Motor neuron (in vitro differentiated cells): ENCODE results near the gene ADCY7. TPM values are rescaled to one million over a fixed set of nuclear protein-coding genes. Genes with fewer than 3 reads are reported as not detected.
A peak's percentile ranks its signal among the peaks of the same experiment; 100 is the strongest.
"Not testable (repeated sequence)": the region's sequence is repeated elsewhere in the genome, so short reads cannot be mapped to it uniquely, and the experiment has no call there.

Source experiments
- ATAC-seq, 8 experiments: fragments of 200-7000 bp; cut with Tn5 transposase; replicated peaks in 6 of 8; 2 replicates each; pipeline ENCODE4 v1.8.0; 2021; ENCODE audit warnings: mild to moderate bottlenecking in 8 of 8, moderate library complexity in 8 of 8
- H3K27ac ChIP-seq, 2 donors: fragments of 250-450 bp; sonication (Bioruptor Pico); 2 replicates each; pipeline ENCODE4 v1.9.0; 2021; ENCODE audit warnings: antibody characterized with exemption in 2 of 2, mild to moderate bottlenecking in 2 of 2, moderate library complexity in 1 of 2
- H3K4me1 ChIP-seq, 2 donors: fragments of 250-450 bp; sonication (Bioruptor Pico); replicated peaks in 1 of 2; 2 replicates each; pipeline ENCODE4 v1.6.1; 2021; ENCODE audit warnings: antibody characterized with exemption in 2 of 2, mild to moderate bottlenecking in 2 of 2, moderate library complexity in 1 of 2
- H3K4me3 ChIP-seq, 5 donors: fragments of 250-450 bp; sonication (Bioruptor Pico); 2 replicates each; pipeline ENCODE4 v1.9.0; 2021; ENCODE audit warnings: antibody characterized with exemption in 5 of 5, mild to moderate bottlenecking in 5 of 5, moderate library complexity in 4 of 5
- WGBS, 10 experiments: fragments of 450-650 bp; shearing (Covaris generic); methylation state at CpG; one replicate each; pipeline ENCODE4 v1.0.0; 2022; 5-methylcytosine and 5-hydroxymethylcytosine counted together
- in situ Hi-C, 9 experiments: fragments of 400-800 bp; cut with MboI; loops; one replicate each; pipeline ENCODE4 v1.15.0; 2021; ENCODE audit warnings: low sequenced_read_pairs in 9 of 9, low pct_unique_long_range_greater_than_20kb in 2 of 9; ENCODE audit not compliant: unreplicated experiment in 9 of 9
- total RNA-seq, 8 experiments: library from RNA; unstranded; fragments of 300-600 nt; gene quantifications; 2 replicates each; pipeline versions ENCODE4 v1.2.3 to v1.2.4, GENCODE V29; 2022

Gene ADCY7
- 10 to 100 TPM in 2 of 8 experiments, 1 to 10 TPM in 6; 4.1 to 17.9 (median 7.5) TPM for total RNA-seq

DNA sequence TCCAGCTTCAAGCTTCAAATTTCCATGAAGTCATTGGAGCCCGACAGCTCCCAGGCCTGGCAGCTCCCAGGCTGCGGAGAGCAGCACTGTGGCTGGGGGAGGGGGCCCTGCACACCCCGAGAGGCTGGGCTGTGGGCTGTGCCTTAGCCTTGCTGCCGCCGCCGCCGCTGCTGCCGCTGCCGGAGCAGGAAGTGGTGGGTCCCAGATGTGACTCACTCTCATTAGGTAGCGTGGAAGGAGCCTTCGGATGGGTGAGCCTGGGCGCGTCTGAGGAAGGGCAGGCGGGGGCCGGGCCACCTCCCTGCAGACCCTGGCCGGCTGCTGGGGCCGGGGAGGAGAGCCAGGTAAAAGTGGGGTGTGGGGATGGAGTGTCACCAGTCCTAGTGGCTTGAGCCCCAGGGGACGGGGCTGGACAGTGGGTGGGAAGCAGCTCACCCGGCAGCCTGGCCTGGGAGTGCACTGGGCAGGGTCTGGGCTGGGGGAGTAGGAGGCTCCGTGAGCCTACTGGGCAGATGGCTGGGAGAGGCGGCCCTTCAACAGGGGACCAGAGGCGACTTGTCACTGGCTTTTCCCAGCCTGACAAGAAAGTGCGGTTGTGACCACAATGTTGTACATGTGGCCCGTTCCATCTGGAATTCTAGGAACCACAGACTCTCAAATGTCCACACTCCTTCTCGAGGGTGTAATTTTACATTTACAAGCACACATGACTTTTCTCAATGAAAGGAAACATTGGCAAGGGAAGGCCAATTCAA is at the start of gene ADCY7:
TSS of gene ADCY7 (plus strand) at position 215 of the 755 bp plus-strand sequence. CDS start 21,629 bp downstream, outside the sequence.
- in situ Hi-C loops: no loop called here
- Histone ChIP-seq H3K27ac (peak within 1 kb of the TSS; percentile 31 to 78), H3K4me1 (peaks cover 15 to 34% of the 10 kb centered on the region in 2 donors), H3K4me3 (peak within 1 kb of the TSS in 1 of 5 donors; percentile 16)
- WGBS, 10 experiments: 0 to 90% (median 20%) methylated on average over 1 to 9 of the region's 25 CpGs; no CpG with 5 or more reads in 3 of the 10 experiments
- ATAC-seq: peak; percentile 89 to 98 (median 96)

- no peaks in the 10 kb centered on the region for H3K4me1 ChIP-seq
- in situ Hi-C loops: loop anchor here in 2 of 9 experiments (25.0 kb wide), 3 partner anchors 107 to 443 kb away; partner anchors contain the start of gene CNEP1R1 (in 1 of the 2)
- WGBS, 10 experiments: 40 to 100% (median 93%) methylated on average over 1 to 4 of the region's 4 CpGs; no CpG with 5 or more reads in 2 of the 10 experiments
Observed at GRCh38 chr16:50219402-50219975, 46.9 kb upstream of the ADCY7 start.

GRCh38 chr16:50224286-50224685 is 42.1 kb upstream of the ADCY7 start:
- no peak overlapping the region for H3K27ac ChIP-seq
- in situ Hi-C loops: loop anchor here in 2 of 9 experiments (25.0 kb wide), 3 partner anchors 112 to 438 kb away; partner anchors contain the start of gene CNEP1R1 (in 1 of the 2)
- ATAC-seq: peak in 1 of 8 experiments; percentile 30
- H3K4me1 ChIP-seq: no peaks in the 10 kb centered on the region
- WGBS, 10 experiments: 67 to 100% (median 93%) methylated on average over 1 to 3 of the region's 3 CpGs; no CpG with 5 or more reads in 1 of the 10 experiments
- H3K4me3 ChIP-seq: no peak overlapping the region

More at GRCh38 chr16:50219402-50219975, 46.9 kb upstream of the ADCY7 start:
- Histone ChIP-seq H3K27ac (no peak overlapping the region), H3K4me3 (no peak overlapping the region)
- ATAC-seq: no peak

- peak in 2 of 8 experiments; percentile 83 to 85 for ATAC-seq
- no peak overlapping the region for H3K4me3 ChIP-seq
- H3K27ac ChIP-seq: no peak overlapping the region
- WGBS, 10 experiments: 0 to 100% (median 20%) methylated on average over 1 to 3 of the region's 3 CpGs; no CpG with 5 or more reads in 5 of the 10 experiments
- in situ Hi-C loops: no loop called here
- H3K4me1 ChIP-seq: no peaks in the 10 kb centered on the region
Observed at GRCh38 chr16:50227120-50227519, 39.2 kb upstream of the ADCY7 start.

DNA sequence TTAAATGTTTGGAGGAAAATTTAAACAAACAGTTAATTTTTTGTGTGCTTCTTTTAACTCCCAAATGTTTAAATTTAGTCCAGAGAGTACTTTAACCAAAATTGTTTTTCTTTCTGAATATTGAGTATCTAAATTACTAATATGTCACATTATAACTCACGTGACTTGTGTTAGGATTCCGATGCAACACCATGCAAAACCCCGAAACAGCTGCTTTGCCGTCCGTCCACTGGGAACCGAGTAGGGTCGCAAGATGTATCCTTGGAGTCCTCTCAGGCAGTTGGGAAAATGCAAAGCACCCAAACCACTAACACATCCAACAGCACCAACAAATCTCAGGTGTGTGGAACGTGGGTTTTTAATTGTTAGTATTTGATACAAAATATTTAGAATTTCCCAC is 38.7 kb upstream of the ADCY7 start:
- no peaks in the 10 kb centered on the region for H3K4me1 ChIP-seq
- 75 to 86% (median 83%) methylated on average over 4 to 8 of the region's 8 CpGs; no CpG with 5 or more reads in 3 of the 10 experiments for WGBS, 10 experiments
- no peak for ATAC-seq
- H3K4me3 ChIP-seq: no peak overlapping the region
- in situ Hi-C loops: no loop called here
- H3K27ac ChIP-seq: no peak overlapping the region

GRCh38 chr16:50228364-50228868 is 37.9 kb upstream of the ADCY7 start:
- Histone ChIP-seq H3K27ac (no peak overlapping the region), H3K4me1 (no peaks in the 10 kb centered on the region), H3K4me3 (no peak overlapping the region)
- in situ Hi-C loops: no loop called here
- WGBS, 10 experiments: 85 to 100% (median 97%) methylated on average over 1 to 4 of the region's 5 CpGs; no CpG with 5 or more reads in 2 of the 10 experiments
- ATAC-seq: peak in 2 of 8 experiments; percentile 52 to 62

GRCh38 chr16:50229149-50229726 is 37.1 kb upstream of the ADCY7 start:
- no peaks in the 10 kb centered on the region for H3K4me1 ChIP-seq
- no peak overlapping the region for H3K4me3 ChIP-seq
- peak in 2 of 8 experiments; percentile 58 to 99 for ATAC-seq
- in situ Hi-C loops: no loop called here
- H3K27ac ChIP-seq: no peak overlapping the region
- WGBS, 10 experiments: 80 to 100% (median 96%) methylated on average over 1 to 10 of the region's 10 CpGs; no CpG with 5 or more reads in 2 of the 10 experiments

- ATAC-seq: peak in 3 of 8 experiments; percentile 38 to 40 (median 39)
- in situ Hi-C loops: no loop called here
- Histone ChIP-seq H3K4me3 (no peak overlapping the region), H3K4me1 (no peaks in the 10 kb centered on the region), H3K27ac (no peak overlapping the region)
- WGBS, 10 experiments: 5 to 90% (median 66%) methylated on average over 2 to 5 of the region's 5 CpGs
Observed at GRCh38 chr16:50234771-50235556, 31.4 kb upstream of the ADCY7 start.

DNA sequence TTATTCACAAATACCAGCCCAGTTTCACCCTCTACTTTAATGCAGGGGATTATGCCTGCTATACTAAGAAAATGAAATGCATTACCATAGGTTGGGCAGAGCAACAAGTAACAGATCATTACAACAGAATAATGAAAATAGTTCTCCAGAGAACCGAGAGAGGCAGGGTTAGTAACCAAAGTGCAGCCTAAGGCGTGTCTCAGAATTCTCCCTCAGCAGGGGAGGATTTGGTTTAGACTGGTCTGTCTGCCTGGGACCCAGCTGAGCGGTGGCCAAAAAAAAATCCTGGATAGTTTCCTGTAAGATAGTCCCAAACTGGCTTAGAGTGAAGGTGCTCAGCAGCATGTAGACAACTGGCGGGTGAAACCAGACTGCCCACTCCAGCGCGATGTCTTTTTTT is 30.8 kb upstream of the ADCY7 start:
- 42 to 91% (median 78%) methylated on average over 3 to 5 of the region's 6 CpGs; no CpG with 5 or more reads in 7 of the 10 experiments for WGBS, 10 experiments
- peak in 6 of 8 experiments; percentile 11 to 97 (median 54) for ATAC-seq
- in situ Hi-C loops: no loop called here

DNA sequence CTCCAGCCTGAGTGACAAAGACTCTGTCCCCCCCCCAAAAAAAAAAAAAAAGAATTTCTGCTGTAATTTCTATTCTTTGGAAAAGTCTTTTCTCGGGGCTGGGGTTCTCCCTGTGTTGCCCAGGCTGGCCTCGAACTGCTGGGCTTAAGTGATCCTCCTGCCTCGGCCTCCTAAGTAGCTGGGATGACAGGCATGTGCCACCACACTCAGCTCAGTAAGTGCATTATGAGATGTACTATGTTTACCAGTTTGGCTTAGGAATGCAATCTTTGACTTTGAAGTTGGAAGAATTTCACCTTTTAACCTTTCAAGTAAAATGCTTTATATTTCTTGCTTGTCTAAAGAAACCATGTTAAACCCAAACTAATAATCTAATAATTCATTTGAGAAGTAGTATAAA is 28.0 kb upstream of the ADCY7 start:
- no peak for ATAC-seq
- in situ Hi-C loops: no loop called here
- H3K27ac ChIP-seq: no peak overlapping the region
- WGBS, 10 experiments: 60 to 100% (median 85%) methylated on average over 1 to 2 of the region's 3 CpGs; no CpG with 5 or more reads in 4 of the 10 experiments
- no peaks in the 10 kb centered on the region for H3K4me1 ChIP-seq
- H3K4me3 ChIP-seq: no peak overlapping the region

More for the DNA sequence above, 30.8 kb upstream of the ADCY7 start:
- Histone ChIP-seq H3K27ac (no peak overlapping the region), H3K4me1 (no peaks in the 10 kb centered on the region), H3K4me3 (no peak overlapping the region)

DNA sequence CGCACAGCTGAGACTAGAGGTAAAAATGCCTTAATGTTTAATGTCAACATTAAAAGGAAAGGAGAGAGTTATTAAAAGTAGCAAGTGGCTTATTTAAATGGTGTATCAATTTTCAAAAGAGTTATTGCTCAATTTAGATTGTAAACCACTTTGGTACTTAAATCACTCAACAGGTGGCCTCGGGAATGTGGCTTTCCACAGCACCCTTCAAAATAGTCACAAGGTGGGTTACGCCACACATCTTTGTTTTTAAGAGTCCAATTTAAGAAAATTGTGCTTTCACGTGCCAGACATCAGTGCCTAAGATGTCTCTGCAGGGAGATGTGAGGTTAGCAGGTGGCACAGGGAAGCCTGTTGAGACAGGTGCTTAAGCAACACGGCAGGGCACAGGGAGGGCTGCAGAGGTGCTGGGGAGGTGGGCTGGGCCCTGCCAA is 27.5 kb upstream of the ADCY7 start:
- WGBS, 10 experiments: 58 to 100% (median 80%) methylated on average over 2 to 4 of the region's 5 CpGs; no CpG with 5 or more reads in 4 of the 10 experiments
- H3K4me1 ChIP-seq: no peaks in the 10 kb centered on the region
- in situ Hi-C loops: no loop called here
- no peak for ATAC-seq
- no peak overlapping the region for H3K27ac ChIP-seq
- no peak overlapping the region for H3K4me3 ChIP-seq

- H3K4me3 ChIP-seq, in situ Hi-C loops, H3K4me1 ChIP-seq, H3K27ac ChIP-seq: not testable (repeated sequence)
- ATAC-seq: peak in 1 of 8 experiments; percentile 3
- WGBS, 10 experiments: 0 to 47% (median 12%) methylated on average over 1 to 3 of the region's 6 CpGs; no CpG with 5 or more reads in 2 of the 10 experiments
Observed at GRCh38 chr16:50243024-50243423, 23.3 kb upstream of the ADCY7 start.
